HepG2 (cell line): Measurements from ENCODE around the gene LORICRIN. TPM values are rescaled to one million over a fixed set of nuclear protein-coding genes. Genes with fewer than 3 reads are reported as not detected.

ENCODE experiments used
- ATAC-seq: fragments of 200-7000 bp; cut with Tn5 transposase; 3 replicates; pipeline ENCODE4 v1.9.1; 2020; ENCODE audit warnings: mild to moderate bottlenecking, moderate library complexity
- BruUV-seq: library from RNA; stranded (reverse); fragments of 400-500 nt; replicated peaks from 2 replicates; lab custom pipeline; 2021; lab: Mats Ljungman, UMichigan
- CTCF ChIA-PET: fragments of 300-600 bp; formaldehyde crosslinking; extraction: SDS; loops from one replicate; lab custom pipeline; 2021; ENCODE audit warnings: low total read pairs, inconsistent platforms, low intra/inter-chr PET ratio; lab: Yijun Ruan, JAX
- POLR2A ChIA-PET: fragments of 350-600 bp; sonication (Branson Sonifier 250); formaldehyde crosslinking; loops from one replicate; lab custom pipeline; 2020; ENCODE audit warnings: antibody characterized with exemption, inconsistent platforms; lab: Yijun Ruan, JAX
- DNase-seq: peaks from one replicate; pipeline ENCODE4 v3.0.0-alpha.2; 2015; ENCODE audit warnings: low spot score
- FAIRE-seq: peaks from 3 replicates; lab custom pipeline; 2011; peaks lifted over from hg19 to GRCh38; lab: Jason Lieb, UNC
- H2AFZ ChIP-seq: one replicate; pipeline ENCODE4 v1.6.1; 2011; ENCODE audit warnings: low read length, inconsistent platforms
- H3K27ac ChIP-seq: fragments of 300-600 bp; 3 replicates; pipeline ENCODE4 v1.8.0; 2011; ENCODE audit warnings: mixed run types, mild to moderate bottlenecking, mixed read lengths, low read length, inconsistent platforms; ENCODE audit not compliant: insufficient read depth; ENCODE audit errors: extremely low read length
- H3K27me3 ChIP-seq, 2 experiments: fragments of 200-600 bp in 1 of 2; 2 replicates in 1 of 2; 3 replicates in 1 of 2; pipeline versions ENCODE4 v1.6.0 to v1.8.0; 2011; ENCODE audit warnings: low read length in 2 of 2, mild to moderate bottlenecking in 2 of 2, moderate library complexity in 2 of 2, inconsistent platforms in 1 of 2; ENCODE audit not compliant: insufficient read depth in 2 of 2, control insufficient read depth in 1 of 2
- H3K36me3 ChIP-seq, 2 experiments: fragments of 200-600 bp in 1 of 2; replicated peaks in 1 of 2; 2 replicates in 1 of 2; 3 replicates in 1 of 2; pipeline versions ENCODE4 v1.5.1 to v1.8.0; 2011; ENCODE audit warnings: low read length in 2 of 2, inconsistent platforms in 1 of 2; ENCODE audit not compliant: insufficient read depth in 2 of 2, control insufficient read depth in 1 of 2
- H3K4me1 ChIP-seq: 2 replicates; pipeline ENCODE4 v1.5.1; 2012; ENCODE audit warnings: low read length, inconsistent platforms; ENCODE audit not compliant: insufficient read depth
- H3K4me2 ChIP-seq: 2 replicates; pipeline ENCODE4 v1.6.0; 2011; ENCODE audit warnings: low read depth, low read length, inconsistent platforms
- H3K4me3 ChIP-seq, 3 experiments: fragments of 200-600 bp in 1 of 3; sonication (generic), shearing (Covaris generic) in 1 of 3; replicated peaks in 1 of 3; 2 replicates each; pipeline ENCODE4 v1.5.1; 2011 to 2016; ENCODE audit warnings: low read length in 3 of 3, inconsistent platforms in 2 of 3, low read depth in 2 of 3, mild to moderate bottlenecking in 2 of 3, control low read depth in 1 of 3, mixed read lengths in 1 of 3; ENCODE audit not compliant: insufficient read depth in 1 of 3
- H3K79me2 ChIP-seq: one replicate; pipeline ENCODE4 v1.6.1; 2011; ENCODE audit warnings: low read length, inconsistent platforms; ENCODE audit not compliant: insufficient read depth
- H3K9ac ChIP-seq: 2 replicates; pipeline ENCODE4 v1.6.0; 2011; ENCODE audit warnings: mild to moderate bottlenecking, low read depth, low read length, inconsistent platforms; ENCODE audit not compliant: insufficient read depth
- H3K9me3 ChIP-seq: 2 replicates; pipeline ENCODE4 v1.5.1; 2012; ENCODE audit warnings: mild to moderate bottlenecking, low read length
- H4K20me1 ChIP-seq: 2 replicates; pipeline ENCODE4 v1.6.0; 2011; ENCODE audit warnings: inconsistent platforms, mild to moderate bottlenecking, low read length, moderate library complexity; ENCODE audit not compliant: insufficient read depth
- CEBPB ChIP-seq: IDR thresholded peaks from 2 replicates; pipeline ENCODE4 v1.6.1; 2011; ENCODE audit warnings: low read depth, low read length, improper control_type of control experiment, borderline replicate concordance
- SKI ChIP-seq: fragments of 450-650 bp; IDR thresholded peaks from one replicate; pipeline ENCODE4 v1.6.1; 2018; ENCODE audit warnings: mild to moderate bottlenecking; ENCODE audit not compliant: partially characterized antibody
- ZSCAN12 ChIP-seq: sonication (generic); formaldehyde crosslinking; IDR thresholded peaks from 2 replicates; pipeline ENCODE4 v1.9.0; 2021; ENCODE audit warnings: mild to moderate bottlenecking, missing genetic modification reagents
- WGBS: methylation state at CpG from one replicate; pipeline ENCODE4 v1.1.6; 2017; ENCODE audit warnings: low lambda C conversion rate; 5-methylcytosine and 5-hydroxymethylcytosine counted together
- in situ Hi-C: cut with HindIII; loops from 2 replicates; pipeline ENCODE4 v1.10.0; 2017; ENCODE audit warnings: low pct_unique_long_range_greater_than_20kb; ENCODE audit not compliant: extremely low pct_ligation_motif_present
- intact Hi-C: fragments of 100-400 bp; cut with micrococcal nuclease; formaldehyde crosslinking; loops from one replicate; pipeline ENCODE4 v1.10.0; 2022; ENCODE audit not compliant: unreplicated experiment
- polyA plus RNA-seq, 8 experiments: library from polyadenylated mRNA; depleted of rRNA in 3 of 8; stranded (reverse) in 7 of 8; unstranded in 1 of 8; fragments of >200 nt; fragmentation: Illumina TruSeq in 4 of 8; extraction: Trizol in 4 of 8; gene quantifications; 2 replicates each; pipeline versions ENCODE4 v1.2.1 to v1.2.3, GENCODE V29; 2011 to 2016; ENCODE audit warnings: low read depth in 4 of 8, missing spikeins in 1 of 8, mixed read lengths in 1 of 8; ENCODE audit not compliant: insufficient read depth in 1 of 8
- total RNA-seq, 5 experiments: library from RNA; depleted of rRNA; stranded (reverse); fragments of >200 nt; fragmentation: Illumina TruSeq; extraction: Trizol; gene quantifications; 2 replicates each; pipeline ENCODE4 v1.2.3, GENCODE V29; 2016; ENCODE audit warnings: low read depth in 1 of 5

LORICRIN gene
- total and polyA plus RNA-seq, 2 of the 13 experiments (the other 11 are each of a cell fraction or from before 2014, with no cell fraction given), result not detected

DNA sequence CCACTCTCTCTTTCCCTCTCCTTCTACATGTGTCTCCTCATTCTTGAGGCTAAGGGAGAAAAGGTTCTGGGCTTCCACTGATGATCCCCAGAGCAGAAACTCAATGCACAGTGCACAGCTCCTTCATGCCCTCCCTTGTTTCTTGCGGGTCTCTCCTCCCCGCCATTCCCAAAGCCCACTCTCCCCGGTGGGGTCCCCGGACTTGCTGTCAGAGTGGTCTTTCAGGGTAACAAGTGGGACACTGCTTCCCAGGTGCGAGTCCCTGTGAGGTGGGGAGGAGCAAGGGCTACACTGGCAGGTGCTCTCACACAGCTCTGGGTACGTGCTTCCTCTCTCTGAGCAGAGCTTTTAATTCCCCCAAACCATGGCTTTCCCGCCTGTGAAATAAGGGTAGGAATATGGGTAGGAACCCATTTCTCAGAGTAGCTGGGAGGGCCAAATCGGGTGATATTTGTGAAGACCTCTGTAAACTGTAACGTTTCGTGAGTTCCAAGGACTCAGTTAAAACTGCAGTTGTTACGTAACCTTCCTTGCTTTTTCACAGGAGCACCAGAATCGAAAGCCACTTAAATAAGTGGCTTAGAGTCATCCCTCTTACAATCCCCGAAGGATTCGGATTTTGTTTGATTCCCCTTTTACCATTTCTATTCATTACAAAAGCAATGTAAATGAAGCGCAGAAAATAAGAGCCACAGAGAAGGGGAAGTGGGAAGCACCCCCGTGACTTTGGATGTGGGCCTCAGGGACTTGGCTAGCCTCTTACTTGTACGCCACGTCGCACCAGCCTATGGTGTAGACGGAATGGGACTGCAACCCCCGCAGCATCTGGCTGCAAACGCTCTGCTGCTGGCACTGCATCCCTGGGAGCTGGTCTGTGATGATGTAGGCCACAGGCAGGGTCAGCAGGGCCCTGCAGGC is 47.1 kb downstream of the LORICRIN start:
- no peaks in the 10 kb centered on the region for H3K4me1 ChIP-seq
- no peak overlapping the region for H3K4me3 ChIP-seq
- H3K9me3 ChIP-seq, result no peaks in the 10 kb centered on the region
- in situ Hi-C loops, result no loop called here
- ATAC-seq (no peak), DNase-seq (no peak), FAIRE-seq (no peak)
- no peaks in the 10 kb centered on the region for H3K79me2 ChIP-seq
- H3K36me3 ChIP-seq, result no peaks in the 10 kb centered on the region
- ChIA-PET POLR2A (no interaction called here), CTCF (no interaction called here)
- intact Hi-C loops, result no loop called here
- no peak overlapping the region for H3K9ac ChIP-seq
- H3K27me3 ChIP-seq, result peaks cover 3 to 11% of the 10 kb centered on the region in 2 experiments; a peak in 3 of 5 replicates
- WGBS, result 33% methylated on average over 17 of the region's 22 CpGs
- no peak overlapping the region for H3K4me2 ChIP-seq
- no peaks in the 10 kb centered on the region for H4K20me1 ChIP-seq
- H2AFZ ChIP-seq, result no peak overlapping the region
- peak; percentile 32; the same call in 1 of the 2 replicates for TF ChIP-seq CEBPB
- TF ChIP-seq ZSCAN12 (CRISPR knock-in tag), result no peak
- TF ChIP-seq, all 625 proteins: peak for 1
- no peak overlapping the region for H3K27ac ChIP-seq
- no TSS peak for BruUV-seq

GRCh38 chr1:153307221-153307600 is 47.7 kb downstream of the LORICRIN start:
- Histone ChIP-seq H3K27me3 (peaks cover 3 to 11% of the 10 kb centered on the region in 2 experiments; a peak in 4 of 5 replicates), H3K9me3 (no peaks in the 10 kb centered on the region), H3K4me3 (no peak overlapping the region), H3K9ac (no peak overlapping the region), H3K79me2 (no peaks in the 10 kb centered on the region), H3K27ac (no peak overlapping the region), H3K36me3 (no peaks in the 10 kb centered on the region), H2AFZ (no peak overlapping the region), H3K4me1 (no peaks in the 10 kb centered on the region), H4K20me1 (no peaks in the 10 kb centered on the region), H3K4me2 (no peak overlapping the region)
- DNase-seq (no peak), ATAC-seq (no peak), FAIRE-seq (no peak)
- no TSS peak for BruUV-seq
- TF ChIP-seq SKI, result no peak
- WGBS, result 40% methylated on average over 5 of the region's 10 CpGs
- ChIA-PET POLR2A (no interaction called here), CTCF (no interaction called here)
- in situ Hi-C loops, result no loop called here
- intact Hi-C loops, result no loop called here
